NCI-H1436 treated with DMSO at 0.1 percent for 48 hours (cell line): Measurements from ENCODE around the gene KLHL29.
A peak's percentile ranks its signal among the peaks of the same experiment; 100 is the strongest.

Source experiments
- DNase-seq: peaks from one replicate; lab custom pipeline; 2025; lab: John Stamatoyannopoulos, UW

Gene KLHL29

DNA sequence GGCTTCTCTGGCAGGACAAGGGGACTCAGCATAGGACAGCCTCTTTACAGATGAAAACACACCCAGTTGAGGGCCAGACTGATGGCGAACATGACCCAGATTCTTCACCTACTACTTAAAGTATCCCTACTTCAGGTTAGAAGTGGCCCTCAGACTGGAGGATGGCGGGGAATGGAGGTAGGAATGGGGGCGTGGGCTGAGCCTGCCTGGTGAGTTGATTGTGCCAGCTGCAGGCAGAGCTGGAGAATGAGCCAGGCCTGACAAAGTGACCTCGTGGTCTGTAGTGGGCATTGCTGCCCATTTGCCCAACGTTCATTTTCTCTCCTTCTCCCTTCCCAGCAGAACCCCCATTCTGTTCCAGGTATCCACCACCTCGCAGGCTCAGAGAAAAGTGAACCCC lies 186.1 kb downstream of the KLHL29 start:
- DNase-seq: no peak

DNA sequence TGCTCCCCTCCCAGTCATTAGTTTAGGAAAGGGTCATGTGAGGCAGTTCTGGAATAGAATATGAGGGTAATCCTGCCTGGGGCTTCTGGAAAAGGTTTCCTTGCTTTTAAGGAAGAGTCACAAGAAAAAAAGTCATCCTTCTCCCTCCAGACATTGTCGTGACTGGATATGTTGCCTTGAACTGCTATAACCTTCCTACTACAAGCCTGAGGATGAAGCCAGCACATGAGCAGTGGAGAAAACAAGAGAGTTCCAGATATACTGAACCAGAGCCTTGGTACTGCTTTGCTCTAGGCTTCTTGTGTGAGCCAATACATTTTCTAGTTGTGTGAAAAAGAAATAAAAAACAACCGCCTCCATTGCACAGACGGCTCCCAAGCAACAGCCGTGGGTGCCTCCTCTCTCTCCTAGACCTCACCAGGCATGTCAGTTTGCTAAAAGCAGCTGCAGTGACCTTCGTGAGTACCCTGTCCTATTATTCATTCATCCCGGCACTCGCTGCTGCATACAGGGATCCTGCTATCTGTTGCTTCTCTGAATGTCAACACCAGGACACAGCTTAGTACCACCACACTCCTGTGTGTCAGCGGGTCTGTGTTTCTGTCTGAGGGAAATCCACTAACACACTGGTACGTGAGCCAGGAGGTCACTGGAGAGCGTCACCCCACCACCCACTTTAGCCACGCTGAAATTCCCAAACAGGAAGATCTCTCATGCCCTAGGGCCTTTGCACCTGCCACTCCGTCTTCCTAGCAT lies 186.7 kb downstream of the KLHL29 start:
- DNase-seq: no peak

DNA sequence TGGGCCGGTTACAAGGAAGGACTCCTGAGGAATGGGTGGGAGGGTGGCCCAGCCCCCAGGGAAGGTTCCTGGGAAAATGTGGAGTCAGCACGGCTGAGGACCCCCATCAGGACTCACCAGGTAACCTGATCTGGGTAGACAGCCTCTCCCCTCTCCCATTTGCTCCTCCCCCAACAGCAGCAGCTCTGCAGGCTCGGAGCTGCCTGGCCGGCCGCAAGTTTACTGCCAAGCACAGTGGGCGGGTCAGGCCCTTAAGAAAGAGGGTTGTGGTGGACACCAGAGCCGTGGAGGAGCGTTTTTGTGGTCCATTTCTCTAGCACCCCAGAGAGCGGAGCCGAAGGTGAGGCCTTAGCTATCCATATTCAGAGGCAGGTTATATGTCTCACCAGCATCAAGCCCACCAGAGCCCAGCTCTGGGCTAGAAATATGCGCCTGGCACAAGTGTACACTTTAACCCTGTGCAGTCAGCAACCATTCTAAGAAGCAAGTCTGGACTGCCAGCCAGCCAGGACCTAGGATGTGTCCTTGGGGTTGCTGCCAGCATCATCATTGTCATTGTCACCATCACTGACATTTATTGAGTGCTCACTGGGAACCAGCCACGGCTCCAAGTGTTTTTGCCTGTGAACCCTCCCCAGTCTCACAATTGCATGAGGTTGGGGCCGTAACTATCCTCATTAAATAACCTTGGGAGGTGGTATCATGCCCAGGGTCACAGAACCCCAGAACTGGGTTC lies 190.1 kb downstream of the KLHL29 start:
- no peak for DNase-seq

DNA sequence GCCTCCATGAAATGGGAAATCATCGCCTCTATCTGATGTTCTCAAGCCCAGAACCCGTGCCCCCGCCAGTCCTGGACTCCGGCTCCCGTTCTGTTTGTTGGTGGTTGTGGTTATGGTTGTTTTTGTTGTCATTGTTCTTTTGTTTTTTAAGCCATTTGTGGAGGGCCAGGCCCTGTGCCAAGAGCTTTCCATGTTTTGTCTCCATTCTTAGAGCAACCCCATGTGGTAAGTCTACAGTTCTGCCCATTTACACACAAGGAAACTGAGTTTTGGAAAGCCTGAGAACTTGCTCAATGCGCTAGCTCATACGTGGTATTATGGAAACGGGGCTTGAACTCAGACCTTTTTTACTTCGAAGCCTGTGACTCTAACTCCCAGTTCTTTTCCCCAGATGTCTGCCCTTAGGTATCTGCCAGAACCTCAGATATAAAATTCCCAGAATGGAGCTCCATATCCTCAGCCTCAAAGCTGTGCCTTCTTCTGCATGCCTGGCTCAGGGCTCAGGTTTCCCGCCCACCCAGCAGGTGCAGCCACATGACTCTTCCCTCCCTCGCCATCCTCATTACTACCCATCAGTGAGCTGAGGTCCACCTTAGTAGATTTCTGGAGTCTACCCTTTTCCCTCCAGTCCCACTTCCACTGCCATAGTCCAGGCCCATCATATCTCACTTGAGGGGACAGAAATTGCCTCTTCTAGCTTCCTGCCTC lies 194.1 kb downstream of the KLHL29 start:
- DNase-seq: no peak

DNA sequence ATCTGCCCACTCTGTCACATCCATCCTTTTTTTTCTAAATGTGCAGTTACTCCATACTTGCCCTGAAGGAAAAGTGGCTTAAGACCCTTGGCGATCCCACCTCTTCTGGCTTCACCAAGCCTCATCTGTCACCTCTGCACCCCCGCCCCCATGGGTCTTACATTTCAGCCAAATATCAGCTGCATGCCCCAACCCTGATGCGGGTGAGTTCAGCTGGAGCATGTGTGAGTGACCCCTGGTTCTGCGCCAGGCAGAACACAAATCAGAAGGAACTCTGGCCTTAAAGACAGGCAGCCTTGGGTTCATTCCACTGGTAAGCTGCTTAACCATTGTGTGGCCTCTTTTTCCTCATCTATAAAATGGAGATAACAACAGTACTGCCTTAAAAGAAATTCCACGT lies 194.7 kb downstream of the KLHL29 start:
- DNase-seq: no peak

DNA sequence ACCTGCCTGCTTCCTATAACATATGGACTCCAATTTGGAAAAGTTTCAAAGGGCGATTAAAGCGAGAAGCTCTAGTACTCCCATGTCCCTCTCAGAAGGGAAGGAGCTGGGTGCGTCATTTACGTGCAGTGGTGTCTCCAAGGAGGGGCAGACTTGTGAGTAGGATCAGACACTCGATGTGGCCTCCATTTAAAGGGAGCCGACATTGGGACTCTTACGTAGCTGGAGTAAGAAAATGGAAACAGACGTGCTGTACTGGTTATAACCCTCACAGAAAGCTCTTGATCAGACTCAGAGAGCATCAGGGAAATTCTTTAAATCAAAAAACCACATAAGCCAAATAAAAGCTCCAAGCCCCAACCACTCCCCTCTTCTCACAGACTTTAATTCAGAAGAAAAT lies 198.5 kb downstream of the KLHL29 start:
- no peak for DNase-seq

DNA sequence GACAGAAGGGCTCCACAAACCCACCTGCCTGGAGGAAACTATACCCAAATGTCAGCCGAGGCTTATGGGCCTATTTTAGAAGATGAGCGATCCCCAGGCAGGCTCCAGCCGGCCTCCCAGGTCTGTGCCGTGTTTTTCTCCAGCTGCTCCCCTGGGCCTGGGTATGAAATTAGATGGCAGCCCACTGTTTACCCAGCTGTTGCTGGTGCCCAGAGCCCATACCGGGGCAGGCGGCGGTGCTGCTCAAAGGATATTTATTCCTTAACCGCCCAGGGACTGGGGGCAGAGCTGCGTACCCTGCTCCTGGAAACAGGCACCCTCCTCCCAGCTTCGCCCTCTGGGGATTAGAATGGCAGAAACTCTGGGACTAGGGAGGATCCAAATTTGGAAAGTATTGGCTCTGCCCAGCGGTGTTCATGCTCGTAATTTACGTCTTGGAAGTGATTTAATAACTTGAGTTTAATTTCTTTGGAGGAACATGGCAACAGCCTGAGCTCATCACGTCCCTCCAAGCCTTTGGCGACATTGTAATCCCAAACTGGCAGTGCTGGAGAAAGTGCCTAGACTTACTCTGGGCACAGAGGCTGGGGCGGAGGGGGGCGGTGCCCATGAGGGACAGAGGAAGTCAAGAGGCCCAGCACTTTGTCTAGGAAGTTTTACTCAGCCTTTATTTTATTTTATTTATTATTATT lies 199.2 kb downstream of the KLHL29 start:
- peak; percentile 32 for DNase-seq

DNA sequence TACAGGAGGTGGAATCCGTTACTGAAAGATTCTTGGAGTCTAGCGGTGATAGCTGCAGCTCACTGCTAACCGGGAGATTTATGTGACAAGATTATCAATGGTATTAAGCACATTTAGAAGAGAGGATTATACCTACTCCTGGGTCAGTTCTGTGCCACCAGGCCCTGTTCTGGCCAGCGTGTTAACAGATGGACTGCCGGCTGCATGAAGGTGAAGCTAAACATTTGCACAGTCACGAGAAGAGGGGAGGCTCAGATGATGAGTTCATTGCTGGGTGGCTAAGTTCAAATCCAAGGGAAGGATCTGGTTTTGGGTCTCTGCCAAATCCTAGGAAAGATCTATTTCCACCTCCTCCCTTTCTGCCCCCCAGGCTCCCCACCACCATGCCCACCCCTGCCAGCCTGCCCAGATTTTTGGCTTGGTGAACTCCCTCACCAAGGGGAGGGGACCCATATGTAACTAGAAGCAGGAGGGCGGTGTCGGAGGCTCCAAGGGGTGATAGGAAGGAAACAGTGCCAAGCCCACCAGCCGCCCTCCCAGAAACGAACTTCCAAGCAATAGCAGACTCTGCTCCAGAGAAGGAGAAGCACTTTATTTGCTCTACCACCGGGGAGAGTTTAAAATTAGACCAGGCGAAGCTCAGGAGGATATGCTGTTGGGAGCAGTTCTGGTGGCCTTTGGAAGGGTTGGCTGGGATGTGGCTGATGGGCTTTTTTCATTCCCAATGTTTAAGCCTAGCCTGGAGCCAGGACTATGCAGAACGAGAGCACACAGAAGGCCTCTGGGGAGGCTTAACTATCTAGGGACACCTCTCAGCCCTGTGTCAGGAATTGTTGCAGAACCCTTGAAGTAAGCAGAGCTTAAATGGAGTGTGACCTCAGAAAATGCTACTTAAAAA lies 200.5 kb downstream of the KLHL29 start:
- DNase-seq: no peak

DNA sequence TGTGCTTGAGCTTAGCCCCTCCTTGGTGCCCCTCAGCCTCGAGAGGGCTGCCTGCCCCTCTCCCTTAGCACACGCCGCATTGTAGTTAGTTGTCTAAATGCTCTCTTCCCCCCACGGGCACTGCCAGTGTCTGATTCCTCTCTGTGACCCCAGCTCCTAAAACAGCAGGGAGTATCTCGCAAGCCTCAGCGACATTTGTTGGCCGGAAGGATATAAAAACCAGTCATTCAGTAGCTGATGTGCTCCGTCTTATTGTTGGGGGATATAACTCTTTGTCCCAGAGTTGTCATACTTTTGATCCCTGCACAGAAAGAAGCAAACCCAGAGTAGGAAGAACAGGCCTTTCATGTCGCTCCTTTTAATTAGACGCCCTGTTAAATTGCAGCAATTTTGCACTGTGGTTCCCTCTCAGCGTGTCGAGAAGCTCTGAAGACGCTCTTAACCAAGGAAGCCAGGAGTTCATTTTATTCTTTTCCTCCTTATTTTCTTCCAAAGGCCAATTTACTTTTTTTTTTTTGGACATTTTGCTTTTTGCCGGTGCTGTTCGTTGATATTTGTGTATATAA lies 201.8 kb downstream of the KLHL29 start:
- no peak for DNase-seq

DNA sequence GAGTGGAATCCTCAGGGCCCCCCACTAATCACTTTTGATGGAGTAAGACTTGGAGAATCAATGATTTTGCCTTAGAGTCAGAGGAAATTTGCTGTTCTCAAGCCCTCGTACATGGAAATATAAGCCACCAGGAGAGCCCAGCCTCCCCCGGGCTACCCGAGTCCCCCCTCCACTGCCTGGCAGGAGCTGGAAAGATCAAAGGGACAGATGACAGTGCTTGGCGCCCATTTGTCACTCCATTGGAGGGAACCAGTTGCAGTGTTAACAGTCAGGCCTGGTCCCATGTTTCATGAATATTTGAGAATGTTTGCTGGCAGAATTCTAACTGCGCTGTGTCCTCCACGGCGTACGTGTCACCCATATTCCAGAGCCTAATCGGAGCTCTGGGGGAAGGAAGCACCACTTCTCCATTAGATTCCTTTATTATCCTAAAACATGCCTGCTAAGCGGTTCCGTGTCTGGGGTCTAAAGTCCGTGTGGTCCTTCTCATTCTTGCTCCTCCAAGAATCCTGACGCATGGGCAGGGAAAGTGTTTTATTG lies 202.4 kb downstream of the KLHL29 start:
- DNase-seq: no peak

DNA sequence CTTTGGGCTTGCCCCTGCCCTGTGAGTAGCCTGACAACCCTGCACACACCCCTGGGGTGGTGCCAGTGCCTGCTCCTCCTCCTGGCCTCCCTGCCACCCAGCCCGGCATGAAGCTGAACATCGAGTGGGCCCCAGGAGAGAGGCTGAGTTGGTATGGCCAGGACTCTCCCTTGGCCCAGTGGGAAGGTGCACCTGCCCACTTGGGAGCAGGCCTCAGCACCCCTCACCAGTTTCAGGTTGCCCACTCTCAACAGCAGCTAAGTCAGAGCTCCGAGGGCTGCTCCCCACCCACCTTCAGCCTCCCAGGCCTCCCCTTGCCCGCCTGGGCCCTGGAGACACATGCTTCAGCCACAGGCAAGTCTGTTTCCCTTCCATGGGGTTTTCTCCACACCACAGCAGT lies 203.1 kb downstream of the KLHL29 start:
- DNase-seq: no peak

DNA sequence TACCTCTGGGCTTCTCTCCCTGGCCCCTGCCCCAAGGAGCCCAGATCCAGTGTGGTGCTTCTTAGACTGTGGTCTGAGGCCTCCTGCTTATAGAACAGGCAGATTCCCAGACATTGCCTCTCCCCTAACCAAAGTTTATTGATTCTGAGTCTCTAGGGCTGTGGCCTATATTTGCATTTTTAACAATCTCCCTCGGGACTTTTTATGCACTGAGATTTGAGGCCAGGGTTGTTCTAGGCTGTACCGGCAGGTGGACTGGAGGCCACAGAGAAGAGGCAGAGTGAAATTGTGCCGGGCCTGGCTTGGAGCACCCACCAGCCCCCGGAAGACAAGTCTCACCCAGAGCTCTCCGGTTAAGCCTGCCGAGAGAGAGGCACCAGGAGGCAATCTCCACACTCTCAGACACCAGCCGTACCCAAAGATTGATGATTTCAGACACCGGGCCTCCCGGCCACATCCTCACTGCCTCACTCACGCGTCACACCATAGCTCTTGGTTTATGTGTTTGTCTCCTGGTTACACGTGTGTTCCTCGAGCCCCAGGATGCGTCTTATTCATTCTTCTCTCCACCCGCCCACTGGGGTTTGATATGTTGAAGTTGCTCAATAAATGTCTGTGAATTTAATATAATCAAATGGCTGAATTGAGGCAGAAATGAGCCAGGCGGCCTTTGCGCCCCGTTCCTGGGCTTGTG lies 203.7 kb downstream of the KLHL29 start:
- no peak for DNase-seq

DNA sequence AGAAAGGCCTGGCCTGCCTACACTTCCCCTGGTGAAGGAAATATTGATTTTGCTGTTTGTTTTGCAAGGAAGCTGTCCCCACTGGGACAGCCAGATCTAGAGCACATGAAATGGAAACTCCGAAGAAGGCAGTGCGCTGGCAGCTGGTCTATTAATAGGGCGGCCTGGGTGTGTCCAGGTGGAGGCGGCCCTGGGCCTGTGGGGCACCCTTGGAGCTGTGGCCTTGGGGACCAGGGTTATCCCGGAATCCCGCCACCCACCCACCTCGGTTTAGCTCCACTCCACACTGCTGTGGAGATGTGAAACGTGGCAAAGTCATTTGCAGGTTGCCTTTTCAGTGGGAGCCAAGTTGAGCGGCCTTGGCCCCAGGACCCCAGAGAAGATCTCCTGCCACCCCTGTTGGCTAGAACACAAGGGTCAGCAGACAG lies 204.3 kb downstream of the KLHL29 start:
- DNase-seq: no peak

DNA sequence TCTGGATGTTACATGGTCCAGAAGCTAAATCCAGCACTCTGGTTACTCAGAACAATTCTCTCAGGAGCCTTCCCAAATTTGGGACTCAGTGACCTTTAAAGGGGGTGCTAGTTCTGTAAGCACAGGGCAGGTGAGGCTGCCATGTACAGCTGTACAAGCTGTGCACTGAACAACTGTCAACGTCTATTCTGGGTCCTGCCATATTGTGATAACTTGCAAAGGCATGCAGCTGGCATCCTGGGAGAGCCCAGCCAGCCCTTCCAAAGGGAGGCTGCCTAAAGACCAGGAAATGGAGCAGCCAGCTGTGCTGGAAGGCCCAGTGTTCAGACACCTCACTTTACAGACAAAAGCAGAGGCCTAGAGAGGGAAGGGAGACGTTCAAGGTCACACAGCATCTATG lies 204.8 kb downstream of the KLHL29 start:
- DNase-seq: no peak

DNA sequence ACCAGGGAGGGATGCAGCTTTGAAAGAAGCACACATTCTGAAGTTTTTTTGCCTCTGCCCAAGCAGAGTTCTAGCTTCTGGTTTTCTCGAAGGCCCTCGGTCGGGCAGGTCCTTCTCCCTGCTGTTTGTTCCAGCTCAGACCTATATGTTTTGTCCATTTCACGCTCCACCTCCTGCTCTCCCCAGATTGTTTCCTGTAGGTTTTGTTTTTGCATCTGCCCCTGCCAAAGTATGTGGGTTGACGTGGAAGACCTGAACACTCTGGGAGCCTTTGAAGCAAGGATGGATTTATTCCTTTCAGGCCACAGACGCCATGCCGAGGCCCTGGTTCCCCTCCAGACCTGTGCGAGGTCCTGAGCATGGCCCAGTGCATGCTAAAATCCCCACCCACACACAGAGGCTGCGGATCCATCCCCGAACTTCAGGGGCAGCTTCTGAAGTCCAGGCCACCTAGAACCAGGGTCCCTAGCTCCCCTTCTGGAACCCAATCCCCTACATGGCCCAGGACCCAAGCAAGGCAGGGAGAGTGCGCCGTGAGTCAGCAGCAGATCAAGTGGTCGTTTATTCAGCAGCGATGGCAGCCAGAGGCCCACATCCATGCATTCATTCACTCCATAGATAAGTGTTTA lies 205.4 kb downstream of the KLHL29 start:
- no peak for DNase-seq

DNA sequence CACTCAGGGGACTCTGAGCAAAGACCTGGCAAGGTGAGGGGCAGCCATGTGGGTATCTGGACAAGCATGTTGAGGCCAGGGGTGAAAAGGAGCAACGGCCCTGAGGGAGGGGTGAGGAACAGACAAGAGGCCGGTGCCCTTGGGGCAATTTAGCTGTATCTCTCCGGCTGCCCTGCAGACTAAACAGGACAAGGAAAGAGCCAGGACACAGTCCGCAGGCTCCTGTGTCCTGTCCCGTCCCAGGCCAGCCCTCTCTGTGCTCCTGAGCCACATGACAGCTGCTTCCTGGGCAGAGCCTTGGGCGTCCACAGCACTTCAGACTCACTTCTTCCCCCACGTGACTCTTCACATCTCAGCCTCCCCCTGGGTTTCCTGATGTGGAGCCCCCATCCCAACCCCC lies 206.1 kb downstream of the KLHL29 start:
- no peak for DNase-seq

DNA sequence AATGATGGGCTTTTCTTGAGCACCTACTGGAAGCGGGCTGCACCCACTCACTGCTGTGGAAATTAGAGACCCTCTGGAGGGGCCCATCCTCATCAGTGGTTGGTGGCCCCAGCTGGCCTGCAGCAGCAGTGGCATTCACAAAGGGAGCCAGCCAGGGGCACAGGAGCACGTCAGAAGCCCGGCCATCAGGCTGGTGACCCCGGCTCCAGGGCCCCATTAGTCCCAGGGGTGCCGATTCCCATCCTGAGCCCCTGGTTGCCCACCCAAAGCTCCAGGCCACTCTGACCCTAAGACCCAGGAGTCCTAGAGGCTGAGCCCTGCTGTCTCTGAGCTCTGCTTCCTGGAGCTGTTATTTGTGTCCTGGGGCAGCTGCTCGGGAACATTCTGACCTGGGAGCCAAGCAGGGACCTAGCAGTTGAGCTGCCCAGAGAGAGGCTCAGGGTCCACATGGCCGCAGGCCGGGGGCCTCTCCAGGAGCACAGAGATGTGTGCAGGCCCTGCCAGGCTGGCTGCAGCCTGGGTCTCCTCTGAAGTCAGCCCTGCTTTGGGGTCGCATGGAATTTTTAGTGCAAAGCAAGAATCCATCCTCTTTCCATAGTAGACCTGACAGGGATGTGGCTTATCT lies 207.2 kb downstream of the KLHL29 start:
- DNase-seq: no peak

DNA sequence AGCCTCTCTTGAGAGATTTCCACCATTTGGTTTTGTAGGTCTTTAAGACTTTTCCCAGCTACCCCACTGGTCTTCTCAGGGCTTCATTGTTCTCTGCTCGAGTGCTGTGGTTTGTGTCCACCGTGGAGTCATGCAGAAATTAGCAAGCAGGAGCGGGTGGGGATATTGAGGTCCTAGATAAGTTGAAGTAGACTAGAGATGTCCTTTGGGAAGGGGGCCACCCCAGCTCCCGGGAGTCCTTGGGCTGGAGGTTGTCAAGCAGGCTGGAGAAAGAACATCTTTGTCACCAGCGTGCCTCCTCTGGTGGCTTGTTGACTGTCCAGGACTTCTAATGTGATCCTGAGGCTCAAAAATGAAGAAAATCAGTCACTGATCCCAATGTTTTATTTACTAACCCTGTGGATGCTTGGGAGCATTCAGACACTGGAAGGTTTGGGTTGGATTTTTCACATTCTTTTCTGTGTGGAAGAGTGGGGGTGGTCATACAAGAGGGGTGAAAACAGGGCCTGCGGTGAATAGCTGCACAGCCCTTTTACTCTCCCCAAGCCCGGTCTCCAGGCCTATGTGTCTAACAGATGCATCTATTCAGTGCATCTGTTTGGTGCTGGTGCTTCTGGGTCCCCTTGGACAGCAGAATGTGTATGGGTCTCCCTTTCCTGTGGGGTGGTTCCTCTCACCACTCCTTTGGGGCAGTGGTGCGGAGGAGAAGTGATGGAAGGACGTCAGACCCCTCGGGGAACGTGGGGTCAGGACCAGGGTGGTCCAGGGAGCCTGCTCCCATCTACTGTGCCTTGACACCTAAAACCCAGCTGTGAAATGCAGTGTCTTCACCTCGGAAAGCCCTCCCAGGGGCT lies 208.1 kb downstream of the KLHL29 start:
- no peak for DNase-seq
